Stimulated activated CD8-positive, alpha-beta memory T cell treated with anti-CD3 and anti-CD28 coated beads, Interleukin-7, amount 100 ng/mL, for 48 hours (primary cell): ENCODE results near the gene SAMD11.
A peak's percentile ranks its signal among the peaks of the same experiment; 100 is the strongest.
"Not testable (repeated sequence)": the region's sequence is repeated elsewhere in the genome, so short reads cannot be mapped to it uniquely, and the experiment has no call there.

Experiments used
- DNase-seq, 2 donors: peaks; one replicate each; pipeline ENCODE4 v3.0.0-alpha.2; 2020; ENCODE audit warnings: low read depth in 1 of 2; ENCODE audit errors: extremely low read depth in 1 of 2

Gene SAMD11

GRCh38 chr1:923131-923990 is at the start of gene SAMD11:
TSS of gene SAMD11 (plus strand) at chr1:923923. CDS start at chr1:924432, 509 bp downstream.
- no peak for DNase-seq

GRCh38 chr1:876428-877208 is 47.1 kb upstream of the SAMD11 start:
- not testable (repeated sequence) for DNase-seq

GRCh38 chr1:877209-877986 is 46.3 kb upstream of the SAMD11 start:
- DNase-seq = not testable (repeated sequence)

GRCh38 chr1:880511-880910 is 43.2 kb upstream of the SAMD11 start:
- DNase-seq = not testable (repeated sequence)

- DNase-seq = not testable (repeated sequence)
Measured at GRCh38 chr1:880915-881314, 42.8 kb upstream of the SAMD11 start.

- no peak for DNase-seq
Measured at GRCh38 chr1:886311-886710, 37.4 kb upstream of the SAMD11 start.

GRCh38 chr1:886760-887159 is 37.0 kb upstream of the SAMD11 start:
- DNase-seq = no peak

- no peak for DNase-seq
Measured at GRCh38 chr1:888297-888696, 35.4 kb upstream of the SAMD11 start.

- DNase-seq = not testable (repeated sequence)
Measured at GRCh38 chr1:889774-890173, 33.9 kb upstream of the SAMD11 start.

- not testable (repeated sequence) for DNase-seq
Measured at GRCh38 chr1:890234-890633, 33.5 kb upstream of the SAMD11 start.

- DNase-seq = no peak
Measured at GRCh38 chr1:890661-891060, 33.1 kb upstream of the SAMD11 start.

- DNase-seq = no peak
Measured at GRCh38 chr1:897226-897625, 26.5 kb upstream of the SAMD11 start.

- DNase-seq = not testable (repeated sequence)
Measured at GRCh38 chr1:897951-898350, 25.8 kb upstream of the SAMD11 start.

- DNase-seq = no peak
Measured at GRCh38 chr1:899636-900317, 23.9 kb upstream of the SAMD11 start.

- DNase-seq = no peak
Measured at GRCh38 chr1:901108-901859, 22.4 kb upstream of the SAMD11 start.

GRCh38 chr1:902802-903201 is 20.9 kb upstream of the SAMD11 start:
- no peak for DNase-seq

- no peak for DNase-seq
Measured at GRCh38 chr1:903305-903704, 20.4 kb upstream of the SAMD11 start.

- no peak for DNase-seq
Measured at GRCh38 chr1:903721-904271, 19.9 kb upstream of the SAMD11 start.

GRCh38 chr1:904310-904950 is 19.3 kb upstream of the SAMD11 start:
- peak; percentile 53 to 69 for DNase-seq
